ENCODE data around the gene SLC35F1.

DNA sequence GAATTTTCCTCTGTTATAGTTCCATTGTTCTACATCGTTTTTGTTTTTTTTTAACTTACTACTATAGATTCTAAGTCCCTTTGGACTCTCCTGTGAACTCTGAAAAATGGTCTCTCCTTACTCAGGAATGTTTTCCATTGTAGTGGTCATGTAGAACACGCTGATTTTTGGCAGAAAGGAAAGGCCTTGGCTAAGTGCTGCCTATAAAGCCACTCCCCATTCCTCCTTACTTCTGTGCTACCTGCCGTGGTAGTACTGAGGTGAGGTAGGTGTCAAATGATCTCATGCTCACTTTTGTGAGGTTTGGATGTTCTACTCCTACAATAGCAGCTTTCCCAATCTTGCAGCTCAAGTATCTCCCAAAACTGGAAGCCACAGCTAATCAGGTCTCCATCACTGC lies 270.7 kb downstream of the SLC35F1 start:
- TF ChIP-seq, protein P1, sequence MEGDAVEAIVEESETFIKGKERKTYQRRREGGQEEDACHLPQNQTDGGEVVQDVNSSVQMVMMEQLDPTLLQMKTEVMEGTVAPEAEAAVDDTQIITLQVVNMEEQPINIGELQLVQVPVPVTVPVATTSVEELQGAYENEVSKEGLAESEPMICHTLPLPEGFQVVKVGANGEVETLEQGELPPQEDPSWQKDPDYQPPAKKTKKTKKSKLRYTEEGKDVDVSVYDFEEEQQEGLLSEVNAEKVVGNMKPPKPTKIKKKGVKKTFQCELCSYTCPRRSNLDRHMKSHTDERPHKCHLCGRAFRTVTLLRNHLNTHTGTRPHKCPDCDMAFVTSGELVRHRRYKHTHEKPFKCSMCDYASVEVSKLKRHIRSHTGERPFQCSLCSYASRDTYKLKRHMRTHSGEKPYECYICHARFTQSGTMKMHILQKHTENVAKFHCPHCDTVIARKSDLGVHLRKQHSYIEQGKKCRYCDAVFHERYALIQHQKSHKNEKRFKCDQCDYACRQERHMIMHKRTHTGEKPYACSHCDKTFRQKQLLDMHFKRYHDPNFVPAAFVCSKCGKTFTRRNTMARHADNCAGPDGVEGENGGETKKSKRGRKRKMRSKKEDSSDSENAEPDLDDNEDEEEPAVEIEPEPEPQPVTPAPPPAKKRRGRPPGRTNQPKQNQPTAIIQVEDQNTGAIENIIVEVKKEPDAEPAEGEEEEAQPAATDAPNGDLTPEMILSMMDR (IDR thresholded peaks at IDR 0.05): no peak
- TF ChIP-seq POLR2A (IDR thresholded peaks at IDR 0.05): no peak

All from testis (tissue), 2 donors.